ENCODE results near the gene CAPN5.
"Not testable (repeated sequence)": the region's sequence is repeated elsewhere in the genome, so short reads cannot be mapped to it uniquely, and the experiment has no call there.

- TF ChIP-seq CTCF (IDR thresholded peaks at IDR 0.05; ENCODE audit: low read depth, low read length); EZH2phosphoT487 (IDR thresholded peaks at IDR 0.05; ENCODE audit: low read depth): not testable (repeated sequence)
These were observed 18.8 kb upstream of the CAPN5 start for GRCh38 chr11:77047928-77048446.

Data from OCI-LY3 (cell line).